IPS DF 4.7 (cell line): ENCODE results near the gene FAM9B.

Source experiments
- DNase-seq: peaks from one replicate; pipeline ENCODE4 v3.0.0-alpha.2; 2013; ENCODE audit warnings: low spot score; ENCODE audit errors: extremely low read depth

The FAM9B gene

DNA sequence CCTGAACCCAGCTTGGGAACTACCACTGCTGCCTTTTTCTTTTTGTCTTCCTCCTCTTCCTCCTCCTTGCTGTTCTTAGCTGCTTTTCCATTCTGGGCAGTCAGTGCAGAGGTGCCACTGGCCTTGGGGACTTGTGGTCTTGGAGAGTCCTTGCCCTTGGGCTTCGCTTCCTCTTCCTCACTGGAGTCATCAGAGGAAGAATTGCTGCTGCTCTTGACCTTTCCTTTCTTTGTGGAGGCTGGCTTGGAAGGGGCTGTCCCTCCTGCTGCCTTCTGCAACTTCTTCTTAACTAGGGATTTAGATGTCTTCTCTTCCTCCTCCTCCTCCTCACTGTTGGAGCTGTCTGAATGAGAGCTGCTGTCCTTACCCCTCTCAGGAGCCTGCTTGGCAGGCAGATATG is 53.2 kb downstream of the FAM9B start:
- DNase-seq, result no peak
